ENCODE results near the gene KRT6C.

Gene KRT6C

DNA sequence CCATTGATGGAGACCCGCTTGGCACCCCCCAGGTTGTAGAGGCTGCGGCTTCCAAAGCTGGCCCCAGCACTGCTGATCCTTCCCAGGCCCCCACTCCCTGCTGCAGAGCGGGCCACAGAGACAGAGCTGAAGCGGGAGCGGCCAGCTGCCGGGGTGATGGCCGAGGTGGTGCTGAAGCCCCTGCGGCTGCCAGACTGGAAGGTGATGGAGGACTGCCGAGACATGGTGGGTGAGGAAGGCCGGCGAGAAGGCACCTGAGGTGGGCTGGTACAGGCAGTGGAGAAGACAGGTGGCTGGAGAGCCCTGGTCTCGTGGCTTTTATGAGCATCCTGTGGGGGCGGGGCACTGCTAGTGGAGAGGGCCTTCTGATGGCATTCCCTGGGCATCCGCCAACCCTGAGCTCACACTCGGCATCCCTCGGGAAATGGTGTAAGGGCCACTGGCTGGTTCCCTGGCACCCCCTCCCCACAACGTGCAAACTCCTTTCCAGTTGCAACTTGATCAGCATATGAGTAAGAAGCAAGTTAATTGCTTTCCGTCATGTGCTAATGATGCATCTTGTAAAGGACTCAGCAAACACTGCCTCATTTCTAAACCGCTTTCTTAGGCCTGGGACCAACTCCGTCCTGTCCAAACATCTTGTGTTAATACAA, 39.4 kb downstream of the KRT6C start, which contains the start of gene KRT75:
Gene KRT75, minus strand, starts transcription at position 291 of the 653 bp plus-strand sequence. Its CDS starts 67 bp downstream, at position 224.
- no peak for DNase-seq

DNA sequence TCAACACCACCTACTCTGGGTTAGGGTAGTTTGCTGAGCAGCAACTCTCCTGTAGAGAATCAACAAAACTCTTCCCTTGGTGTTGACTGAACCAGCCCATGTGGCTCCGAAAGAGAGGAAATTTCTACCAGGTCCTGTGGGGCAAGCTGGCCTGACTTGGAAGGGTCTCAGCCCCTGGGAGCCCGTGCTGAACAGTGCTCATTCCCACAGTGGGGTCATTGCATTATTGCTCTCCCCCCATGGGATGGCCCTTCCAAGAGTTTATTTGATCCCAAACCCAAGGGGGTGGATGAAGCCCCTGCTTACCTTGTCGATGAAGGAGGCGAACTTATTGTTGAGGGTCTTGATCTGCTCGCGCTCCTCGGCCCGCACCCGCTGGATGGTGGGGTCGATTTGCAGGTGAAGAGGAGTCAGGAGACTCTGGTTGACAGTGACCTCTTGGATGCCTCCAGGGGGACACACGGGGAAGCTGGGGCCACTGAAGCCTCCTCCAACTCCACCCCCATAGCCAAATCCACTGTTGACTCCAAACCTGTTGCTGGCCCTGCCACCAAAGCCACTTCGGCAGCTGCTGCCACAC, 40.0 kb downstream of the KRT6C start:
- DNase-seq = no peak

DNA sequence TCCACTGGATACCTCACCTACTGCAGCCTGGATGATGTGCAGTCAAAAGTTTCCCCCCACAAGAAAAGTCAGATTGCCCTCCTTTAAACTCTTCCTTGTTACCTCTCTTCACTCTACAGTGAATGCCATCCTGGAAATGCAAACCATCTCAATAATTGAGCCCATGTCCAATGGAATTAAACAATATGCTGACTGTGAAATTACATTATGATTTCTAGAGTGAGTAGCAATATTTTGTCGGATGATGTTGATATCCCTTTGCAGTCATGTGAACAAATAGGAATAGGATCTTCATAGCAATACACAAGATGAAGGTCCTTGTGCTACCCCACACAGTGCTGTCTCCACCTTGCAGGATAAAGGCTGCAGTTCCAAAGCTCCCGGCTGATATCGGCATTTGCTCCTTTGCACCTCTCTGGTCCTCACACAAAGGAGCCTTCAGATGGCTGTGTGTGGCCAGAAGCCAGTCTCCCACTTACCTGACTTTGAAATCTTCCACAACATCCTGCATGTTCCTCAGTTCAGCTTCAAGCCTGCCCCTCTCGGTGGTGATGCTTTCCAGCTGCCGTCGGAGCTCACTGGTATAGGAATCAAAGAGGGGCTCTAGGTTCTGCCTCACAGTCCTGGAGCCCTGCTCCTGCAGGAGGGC, 40.9 kb downstream of the KRT6C start:
- no peak for DNase-seq

DNA sequence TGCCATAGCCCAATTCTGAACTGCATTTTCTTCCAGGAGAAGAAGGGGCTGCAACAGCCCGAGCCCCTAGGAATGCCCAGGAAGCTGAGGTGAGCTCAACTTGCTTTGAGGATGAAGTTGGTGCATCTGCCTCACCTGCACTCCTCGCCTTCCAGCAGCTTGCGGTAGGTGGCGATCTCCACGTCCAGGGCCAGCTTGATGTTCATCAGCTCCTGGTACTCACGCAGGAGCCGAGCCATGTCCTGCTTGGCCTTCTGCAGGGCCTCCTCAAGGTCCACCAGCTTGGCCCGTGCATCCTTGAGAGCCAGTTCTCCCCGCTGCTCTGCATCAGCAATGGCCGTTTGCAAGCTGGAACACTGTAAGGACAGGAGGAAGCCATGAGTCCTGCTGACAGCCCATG, 45.5 kb downstream of the KRT6C start:
- DNase-seq = no peak

DNA sequence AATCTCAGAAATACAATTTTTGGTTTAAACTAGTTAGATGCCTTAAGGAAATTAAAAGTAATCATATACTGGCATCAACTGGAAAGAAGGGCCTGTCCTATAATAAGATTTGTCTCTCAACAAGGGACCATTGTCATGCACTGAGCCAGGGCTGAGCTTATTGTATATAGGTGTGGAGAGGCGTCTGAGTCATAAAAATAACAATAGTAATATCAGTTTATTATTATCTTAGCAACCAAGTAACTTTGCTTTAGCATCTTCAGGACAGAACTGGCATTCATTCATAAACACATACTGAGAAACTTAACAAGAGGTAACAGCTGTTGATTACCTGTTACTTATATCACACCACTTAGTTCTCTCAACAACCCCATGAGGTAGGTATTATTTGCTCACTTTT, 46.5 kb downstream of the KRT6C start:
- DNase-seq = no peak

DNA sequence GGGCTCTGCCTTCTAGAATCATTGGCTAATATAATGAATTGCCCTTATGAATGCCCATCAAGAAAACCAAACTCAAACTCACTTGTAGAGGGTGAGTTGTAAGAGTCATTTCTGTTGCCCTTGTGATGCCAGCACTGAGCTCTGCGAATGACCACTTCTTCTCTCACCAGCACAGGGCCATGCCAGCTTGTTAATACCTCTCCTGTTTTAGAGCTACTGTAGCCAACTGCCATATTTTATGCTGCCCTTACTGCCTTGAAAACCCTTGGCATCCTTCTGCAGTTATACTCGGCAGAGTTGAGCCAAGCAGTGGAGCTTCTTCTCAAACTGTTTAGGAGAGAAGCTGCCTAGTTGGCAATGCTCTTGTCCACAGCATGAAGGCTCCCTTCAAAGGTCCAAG, 47.6 kb downstream of the KRT6C start:
- DNase-seq = no peak

DNA sequence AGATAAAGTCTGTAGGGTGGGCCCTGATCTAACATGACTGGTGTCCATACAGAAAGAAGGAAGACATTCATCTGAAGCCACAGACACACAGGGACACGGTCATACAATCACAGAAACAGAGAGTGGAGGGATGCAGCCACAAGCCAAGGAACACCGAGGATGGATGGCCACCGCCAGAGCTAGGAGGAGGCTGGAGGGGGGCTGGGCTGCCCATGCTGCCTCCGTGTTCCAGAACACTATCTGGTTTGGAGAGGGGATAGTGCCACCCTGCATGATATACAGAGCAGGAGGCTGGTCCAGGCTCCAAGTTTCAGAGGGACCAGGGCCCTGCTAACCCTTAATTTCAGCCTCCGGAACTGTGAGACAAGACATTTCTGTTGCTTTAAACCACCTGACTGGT, 48.1 kb downstream of the KRT6C start:
- no peak for DNase-seq

DNA sequence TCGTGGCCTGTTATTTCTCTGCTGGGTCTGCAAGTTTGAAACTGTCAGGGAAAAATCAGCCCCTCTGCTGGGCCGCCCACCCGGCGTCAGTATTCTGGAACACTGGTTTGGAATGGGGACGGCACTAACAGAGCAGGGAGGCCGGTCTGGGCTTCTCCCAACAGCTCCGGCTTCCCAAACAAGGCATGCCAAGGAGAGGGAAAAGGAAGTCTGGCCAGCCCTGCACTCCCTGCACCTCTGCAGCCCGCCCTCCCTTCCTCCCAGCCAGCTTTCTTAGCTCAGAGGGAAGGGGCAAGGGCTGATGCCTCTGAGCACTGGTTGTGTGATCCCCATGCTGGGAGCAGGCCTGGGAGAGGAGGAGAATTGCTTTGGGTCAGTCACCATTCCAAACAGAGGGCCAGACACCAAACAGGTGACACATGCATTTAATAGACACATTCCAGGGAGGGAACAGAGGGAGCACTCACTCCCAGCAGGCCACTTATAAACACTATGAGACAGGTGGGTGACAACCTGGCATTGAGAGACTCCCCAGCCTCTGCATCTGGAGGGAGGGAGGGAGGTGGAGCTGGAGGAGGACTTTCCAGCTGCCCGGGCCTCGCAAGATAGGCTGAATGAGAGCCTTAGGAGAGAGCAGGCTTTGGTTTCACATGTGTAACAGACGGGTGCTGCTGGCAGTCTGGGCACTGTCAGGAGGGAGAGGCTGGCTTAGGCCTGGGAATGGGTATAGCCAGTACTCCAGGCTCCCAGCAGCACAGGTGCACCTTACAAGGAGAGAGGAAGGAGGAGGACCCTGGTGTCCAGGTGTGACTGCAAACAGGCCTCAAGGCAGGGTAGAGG, 49.7 kb downstream of the KRT6C start:
- no peak for DNase-seq

DNA sequence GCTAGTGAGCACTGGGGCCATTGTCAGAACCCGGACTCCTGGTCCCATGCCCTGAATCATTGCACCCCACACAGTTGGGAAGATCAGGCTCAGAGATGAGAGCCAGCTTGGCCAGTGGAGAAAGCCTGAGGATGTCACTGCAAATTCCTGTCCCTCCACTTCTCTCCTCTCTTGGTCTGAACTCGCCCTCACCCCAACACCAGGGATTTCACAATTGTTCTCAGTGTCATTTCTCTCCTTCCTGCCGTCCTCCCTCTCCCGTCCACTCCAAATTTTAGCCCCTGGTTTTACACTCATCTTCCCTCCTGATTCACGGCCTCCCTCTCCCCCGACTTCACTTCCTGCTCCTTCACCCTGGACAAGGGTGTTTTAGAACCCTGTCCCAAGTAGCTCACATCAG, 50.6 kb downstream of the KRT6C start:
- no peak for DNase-seq

DNA sequence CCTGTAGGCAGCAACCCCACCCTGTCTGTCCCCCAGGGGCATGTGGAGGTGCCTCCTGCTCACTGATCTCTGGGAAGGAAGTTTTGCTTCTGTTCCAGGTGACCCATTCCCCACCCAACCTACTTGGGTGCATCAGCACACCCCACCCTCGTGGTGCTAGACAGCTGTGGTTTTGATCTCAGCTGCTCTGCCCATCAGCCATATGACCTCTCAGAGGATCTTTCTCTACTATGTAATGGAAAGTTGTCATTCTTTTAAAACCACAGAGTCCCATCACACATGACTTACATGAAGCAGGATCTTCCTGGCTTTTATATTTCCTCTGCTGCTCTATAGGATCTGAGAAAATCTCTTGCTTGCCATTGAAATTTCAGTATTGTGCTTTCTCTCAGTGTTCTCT, 53.9 kb downstream of the KRT6C start:
- DNase-seq = no peak

DNA sequence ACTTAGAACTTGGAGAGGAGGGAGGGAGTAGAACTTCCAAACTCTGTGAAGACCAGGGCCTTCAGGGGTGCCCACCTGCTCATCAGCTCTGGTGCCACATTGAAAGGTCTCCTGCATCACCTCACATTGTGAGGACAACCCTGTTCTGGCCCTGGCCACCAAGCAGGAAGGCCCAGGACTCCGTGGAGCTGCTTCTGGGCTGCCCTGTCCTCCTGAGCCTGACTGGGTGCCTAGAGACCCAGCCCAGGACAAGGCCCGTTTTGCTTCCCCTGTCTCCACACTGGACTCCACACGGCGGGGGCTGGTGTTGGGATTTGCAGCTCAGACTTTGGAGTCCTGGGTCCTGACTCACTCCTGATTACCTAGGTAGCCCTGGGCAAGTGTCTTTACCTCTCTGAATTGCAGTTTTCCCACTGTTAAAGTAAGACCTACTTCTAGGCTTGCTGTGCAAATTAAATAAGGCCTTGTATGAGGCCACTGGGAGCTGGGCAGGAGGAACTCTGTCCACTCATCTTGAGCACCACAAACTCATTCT, 55.0 kb downstream of the KRT6C start:
- DNase-seq = no peak

Measured in NCI-H1930 (cell line).